Suprapubic skin (tissue), 4 donors: ENCODE measurements around the gene SPIN4. TPM values are rescaled to one million over a fixed set of nuclear protein-coding genes. Genes with fewer than 3 reads are reported as not detected.

Experiments
- DNase-seq, 2 donors: peaks; one replicate each; pipeline ENCODE4 v3.0.0-alpha.2; 2019; ENCODE audit warnings: low spot score in 2 of 2
- H3K27ac ChIP-seq: fragments of 200-600 bp; sonication (generic); one replicate; pipeline ENCODE4 v1.5.1; 2019
- H3K27me3 ChIP-seq: fragments of 200-600 bp; sonication (generic); one replicate; pipeline ENCODE4 v1.5.1; 2019
- H3K36me3 ChIP-seq: fragments of 200-600 bp; sonication (generic); one replicate; pipeline ENCODE4 v1.5.1; 2019
- H3K4me1 ChIP-seq: fragments of 200-600 bp; sonication (generic); one replicate; pipeline ENCODE4 v1.5.1; 2019
- H3K4me3 ChIP-seq: fragments of 200-600 bp; sonication (generic); one replicate; pipeline ENCODE4 v1.5.1; 2019; ENCODE audit warnings: mild to moderate bottlenecking
- H3K9me3 ChIP-seq: fragments of 200-600 bp; sonication (generic); one replicate; pipeline ENCODE4 v1.5.1; 2019
- EP300 ChIP-seq: sonication (generic); formaldehyde crosslinking; IDR thresholded peaks from one replicate; pipeline ENCODE4 v1.6.1; 2017; ENCODE audit warnings: antibody characterized with exemption
- POLR2A ChIP-seq, 2 donors: fragments of 450-650 bp; IDR thresholded peaks; one replicate each; pipeline ENCODE4 v1.6.1; 2017; ENCODE audit warnings: antibody characterized with exemption in 2 of 2, mild to moderate bottlenecking in 2 of 2, moderate library complexity in 2 of 2
- POLR2AphosphoS5 ChIP-seq, 3 donors: sonication (generic); formaldehyde crosslinking; IDR thresholded peaks; one replicate each; pipeline ENCODE4 v1.6.1; 2017; ENCODE audit warnings: antibody characterized with exemption in 3 of 3
- WGBS: methylation state at CpG from one replicate; pipeline ENCODE4 v1.1.5; 2018; 5-methylcytosine and 5-hydroxymethylcytosine counted together
- total RNA-seq, 4 donors: library from RNA; depleted of rRNA; stranded (reverse); fragments of >200 nt; gene quantifications; one replicate each; pipeline ENCODE4 v1.1.0, GENCODE V29; 2016
- TF ChIP-seq, protein P1 (sequence below), 2 donors: fragments of 200-600 bp in 1 of 2; fragments of 450-650 bp in 1 of 2; sonication (generic) in 1 of 2; IDR thresholded peaks; one replicate each; pipeline ENCODE4 v1.5.1; 2016 to 2019; ENCODE audit warnings: antibody characterized with exemption in 2 of 2, mild to moderate bottlenecking in 1 of 2, moderate library complexity in 1 of 2

The SPIN4 gene
- total RNA-seq, 4 donors from 2014 or later, result 1.6 to 4.3 (median 3.1) TPM

DNA sequence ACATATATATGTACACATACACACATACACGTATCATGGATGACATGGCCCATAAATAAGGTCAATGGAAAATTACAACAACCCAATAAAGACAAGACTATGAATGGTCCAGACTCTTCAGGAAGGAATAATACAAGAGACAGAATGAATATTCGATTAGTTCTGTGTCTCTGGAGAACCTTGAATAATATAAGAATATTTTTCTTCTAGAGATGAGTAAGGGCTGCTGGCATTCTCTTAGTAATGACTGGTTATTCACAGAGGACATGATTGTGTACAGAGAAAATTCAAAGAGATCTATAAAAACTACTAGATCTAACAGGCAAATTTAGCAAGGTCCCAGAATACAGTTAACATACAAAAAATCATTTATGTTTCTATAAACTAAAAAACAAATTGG lies 23.3 kb downstream of the SPIN4 start:
- no peak for DNase-seq
- Histone ChIP-seq H3K4me3 (no peak overlapping the region), H3K27me3 (no peaks in the 10 kb centered on the region), H3K4me1 (no peaks in the 10 kb centered on the region), H3K36me3 (no peaks in the 10 kb centered on the region), H3K9me3 (no peaks in the 10 kb centered on the region), H3K27ac (no peak overlapping the region)
- 78% methylated on average over 2 of the region's 2 CpGs for WGBS
- TF ChIP-seq POLR2A (IDR thresholded peaks at IDR 0.05) (no peak), POLR2AphosphoS5 (IDR thresholded peaks at IDR 0.05) (no peak), EP300 (no peak)
- TF ChIP-seq, protein P1, sequence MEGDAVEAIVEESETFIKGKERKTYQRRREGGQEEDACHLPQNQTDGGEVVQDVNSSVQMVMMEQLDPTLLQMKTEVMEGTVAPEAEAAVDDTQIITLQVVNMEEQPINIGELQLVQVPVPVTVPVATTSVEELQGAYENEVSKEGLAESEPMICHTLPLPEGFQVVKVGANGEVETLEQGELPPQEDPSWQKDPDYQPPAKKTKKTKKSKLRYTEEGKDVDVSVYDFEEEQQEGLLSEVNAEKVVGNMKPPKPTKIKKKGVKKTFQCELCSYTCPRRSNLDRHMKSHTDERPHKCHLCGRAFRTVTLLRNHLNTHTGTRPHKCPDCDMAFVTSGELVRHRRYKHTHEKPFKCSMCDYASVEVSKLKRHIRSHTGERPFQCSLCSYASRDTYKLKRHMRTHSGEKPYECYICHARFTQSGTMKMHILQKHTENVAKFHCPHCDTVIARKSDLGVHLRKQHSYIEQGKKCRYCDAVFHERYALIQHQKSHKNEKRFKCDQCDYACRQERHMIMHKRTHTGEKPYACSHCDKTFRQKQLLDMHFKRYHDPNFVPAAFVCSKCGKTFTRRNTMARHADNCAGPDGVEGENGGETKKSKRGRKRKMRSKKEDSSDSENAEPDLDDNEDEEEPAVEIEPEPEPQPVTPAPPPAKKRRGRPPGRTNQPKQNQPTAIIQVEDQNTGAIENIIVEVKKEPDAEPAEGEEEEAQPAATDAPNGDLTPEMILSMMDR (IDR thresholded peaks at IDR 0.05), result no peak

DNA sequence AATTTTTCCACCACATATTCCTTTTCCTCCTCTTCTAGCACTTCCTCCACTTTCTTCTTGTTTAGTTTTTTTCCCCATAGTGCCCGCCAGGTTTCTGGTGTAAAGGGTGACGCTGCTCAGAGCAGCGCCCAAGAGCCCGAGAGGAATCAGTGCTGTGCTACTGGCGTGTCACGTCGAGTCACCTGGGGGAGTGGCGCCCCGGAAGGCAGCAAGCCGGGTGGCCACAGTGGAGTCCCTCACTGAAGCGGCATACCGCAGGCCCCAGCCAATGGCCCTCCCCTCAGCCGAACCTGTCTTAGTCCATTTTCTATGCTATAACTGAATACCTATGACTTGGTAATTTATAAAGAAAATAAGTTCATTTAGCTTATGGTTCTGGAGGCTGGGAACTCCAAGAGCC lies 51.5 kb downstream of the SPIN4 start:
- 92% methylated on average over 13 of the region's 13 CpGs for WGBS
- no peak overlapping the region for H3K27ac ChIP-seq
- no peaks in the 10 kb centered on the region for H3K27me3 ChIP-seq
- H3K4me1 ChIP-seq, result no peaks in the 10 kb centered on the region
- no peaks in the 10 kb centered on the region for H3K36me3 ChIP-seq
- no peaks in the 10 kb centered on the region for H3K9me3 ChIP-seq
- no peak for DNase-seq
- TF ChIP-seq, protein P1 (IDR thresholded peaks at IDR 0.05), result no peak
- TF ChIP-seq EP300, result no peak
- no peak for TF ChIP-seq POLR2AphosphoS5 (IDR thresholded peaks at IDR 0.05)
- TF ChIP-seq POLR2A (IDR thresholded peaks at IDR 0.05), result no peak
- H3K4me3 ChIP-seq, result no peak overlapping the region
